GM21619 (cell line): ENCODE results near the gene TRAF3IP1.

Source experiments
- ATAC-seq: cut with Tn5 transposase; IDR thresholded peaks from one replicate; pipeline ENCODE4 v1.9.1; 2021; ENCODE audit not compliant: unreplicated experiment

TRAF3IP1 gene

DNA sequence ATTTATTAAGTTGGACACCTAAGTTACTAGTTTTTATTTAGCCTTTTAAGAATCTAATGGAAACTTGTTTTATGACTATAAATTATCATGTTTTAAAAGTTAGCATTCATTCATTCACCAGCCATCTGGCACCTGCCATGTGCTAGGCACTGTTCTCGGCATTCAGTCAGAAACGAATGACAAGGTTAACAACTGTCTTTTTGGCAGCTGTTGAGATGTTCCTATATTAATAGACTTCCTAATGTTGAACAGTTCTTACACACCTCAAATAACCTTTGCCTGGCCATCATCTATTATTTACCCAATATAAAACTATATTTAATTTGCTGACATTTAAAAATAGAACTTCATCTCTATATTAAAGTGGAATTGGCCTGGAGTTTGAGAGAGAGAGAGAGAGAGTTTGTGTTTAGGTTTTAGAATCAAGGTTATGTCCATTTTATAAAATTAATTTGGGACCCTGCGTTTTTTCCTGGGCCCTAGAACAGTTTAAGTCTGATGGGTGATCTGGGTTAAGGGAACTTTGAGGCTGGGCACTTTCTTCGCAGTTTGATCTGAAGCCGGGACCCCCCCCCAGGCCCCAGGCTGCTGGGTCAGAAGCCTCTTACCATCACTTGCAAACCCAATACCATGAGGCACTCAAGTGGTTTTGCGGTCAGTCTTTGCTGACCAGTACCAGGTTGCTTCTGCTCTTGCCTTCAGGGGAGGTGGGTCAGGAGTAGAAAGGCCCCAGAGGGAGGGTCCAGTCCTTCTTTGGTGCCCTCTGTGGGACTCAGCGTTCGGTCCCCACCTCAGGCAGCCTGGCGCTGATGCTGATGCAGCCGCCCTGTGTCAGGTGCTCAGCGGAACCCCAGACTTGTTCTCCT lies 58.1 kb downstream of the TRAF3IP1 start:
- no peak for ATAC-seq

DNA sequence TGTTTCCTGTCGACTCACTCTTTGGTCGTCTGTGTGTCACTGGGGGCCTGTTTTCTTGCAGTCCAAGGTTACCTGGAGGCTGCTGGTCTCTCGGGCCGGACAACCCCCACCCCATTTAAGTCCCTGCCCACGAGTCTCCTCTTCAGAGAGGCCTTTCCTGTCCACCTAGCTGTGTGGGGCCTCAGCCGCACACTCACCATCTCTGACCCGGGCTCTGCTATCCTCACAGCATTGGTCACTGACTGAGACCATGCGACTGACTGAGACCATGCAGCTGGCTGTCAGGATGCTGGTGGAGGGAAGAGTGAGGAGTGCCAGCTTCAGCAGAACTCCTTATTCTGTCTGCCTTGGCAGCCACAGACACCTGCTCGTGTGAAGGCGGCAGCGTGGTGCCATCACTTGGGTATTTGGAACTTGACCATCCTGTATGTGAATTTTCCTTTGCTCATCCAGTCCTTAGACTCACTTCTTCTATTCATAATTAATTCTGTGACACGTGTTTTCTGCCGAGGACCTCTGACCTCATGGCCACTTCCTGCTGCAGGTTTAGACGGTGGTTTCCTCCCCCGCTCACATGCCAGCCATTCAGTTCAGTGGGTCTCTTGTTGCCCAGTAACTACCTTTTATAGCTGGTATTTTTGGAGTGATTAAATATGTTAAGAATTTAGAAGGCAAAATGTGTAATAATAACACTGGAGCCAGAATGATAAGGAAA lies 58.9 kb downstream of the TRAF3IP1 start:
- ATAC-seq: no peak

DNA sequence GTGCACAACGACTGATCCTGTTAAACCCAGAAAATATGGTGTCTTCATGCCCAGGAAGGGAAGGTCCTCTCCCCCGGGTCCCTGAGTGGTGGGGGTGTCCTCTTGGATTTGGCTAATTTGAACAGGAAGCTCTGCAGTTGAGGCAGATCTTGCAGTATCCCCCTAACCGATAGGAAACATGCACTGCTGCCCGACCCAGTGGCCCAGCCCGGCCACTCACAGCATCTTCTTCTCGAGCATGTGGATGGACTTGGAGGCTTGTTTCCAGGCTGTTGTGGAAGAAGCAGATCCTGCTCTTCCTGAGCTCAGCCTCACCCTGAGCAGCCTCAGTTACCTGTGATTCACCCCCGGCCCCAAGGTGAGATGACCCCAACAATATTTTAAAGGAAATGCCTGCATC lies 60.0 kb downstream of the TRAF3IP1 start:
- no peak for ATAC-seq

DNA sequence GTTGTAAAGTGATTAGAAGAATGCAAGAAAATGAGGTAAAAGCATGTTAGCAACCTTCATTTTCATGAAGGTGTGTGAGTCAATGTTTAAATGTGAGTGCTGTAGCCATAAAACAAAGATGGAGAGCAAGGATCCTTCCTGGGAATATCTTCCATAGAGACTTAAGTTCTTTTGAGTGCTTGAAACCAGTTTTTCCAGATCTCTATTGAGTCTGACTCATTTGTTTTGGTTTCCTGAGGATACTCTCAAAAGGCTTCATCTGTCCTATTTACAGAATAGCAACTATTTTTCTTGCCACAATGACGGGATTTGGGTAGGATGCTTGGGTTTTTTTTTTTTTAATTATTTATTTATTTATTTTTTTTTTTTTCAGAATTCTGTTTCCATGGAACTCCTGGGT lies 60.5 kb downstream of the TRAF3IP1 start:
- no peak for ATAC-seq

DNA sequence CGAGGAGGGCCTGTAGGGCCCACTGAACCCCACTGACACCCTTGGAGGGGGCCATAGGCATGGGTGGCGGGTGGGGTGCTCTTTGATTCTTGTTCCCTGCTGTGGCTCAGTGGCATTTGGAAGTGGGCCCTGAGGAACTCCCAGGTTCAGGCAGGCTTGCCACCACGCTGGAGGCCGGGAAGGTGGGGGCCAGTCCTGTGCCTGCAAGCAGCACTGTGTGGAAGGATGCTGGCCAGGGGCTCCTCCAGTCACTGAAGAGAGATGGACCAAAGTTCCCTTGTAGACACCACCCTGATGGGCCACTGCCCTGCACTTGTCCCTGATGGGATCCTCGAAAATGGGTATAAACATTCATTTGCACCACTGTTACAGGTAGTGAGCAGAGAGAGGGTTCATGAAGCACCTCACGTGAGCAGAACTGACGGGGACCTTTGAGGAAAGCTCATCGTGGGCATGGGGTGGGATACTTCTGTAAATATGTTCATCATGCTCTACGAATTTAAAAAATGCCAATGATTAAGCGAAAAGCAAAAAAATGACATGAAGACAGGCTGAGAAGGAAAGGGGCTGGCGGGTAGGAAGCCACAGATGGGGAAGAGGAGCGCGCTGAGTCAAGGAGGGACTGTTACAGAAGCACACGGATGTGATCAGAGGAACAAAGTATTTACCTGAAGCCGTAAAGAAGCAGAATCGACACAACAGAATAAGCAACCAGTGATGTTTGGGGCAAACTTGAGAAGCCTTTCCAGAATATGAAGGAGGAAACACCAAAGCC lies 61.2 kb downstream of the TRAF3IP1 start:
- no peak for ATAC-seq

DNA sequence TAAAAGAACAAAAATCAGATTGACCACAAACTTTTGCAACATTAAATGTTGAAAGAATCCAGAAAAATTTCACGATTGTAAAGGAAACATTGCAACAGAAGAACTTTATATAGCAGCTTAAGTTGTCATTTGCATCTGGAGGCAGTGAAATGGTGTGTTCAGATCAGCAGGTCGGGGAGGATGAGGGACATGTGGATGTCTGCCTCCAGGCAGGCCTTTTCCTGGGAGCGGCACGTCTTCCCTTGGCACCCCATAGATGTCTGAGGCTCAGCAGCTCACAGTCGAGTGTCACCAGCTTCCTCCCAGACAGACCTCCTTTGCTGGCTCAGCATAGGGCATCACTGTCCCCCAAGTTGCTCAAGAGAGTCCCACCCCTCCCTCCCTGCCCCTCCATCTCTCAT lies 62.1 kb downstream of the TRAF3IP1 start:
- no peak for ATAC-seq

DNA sequence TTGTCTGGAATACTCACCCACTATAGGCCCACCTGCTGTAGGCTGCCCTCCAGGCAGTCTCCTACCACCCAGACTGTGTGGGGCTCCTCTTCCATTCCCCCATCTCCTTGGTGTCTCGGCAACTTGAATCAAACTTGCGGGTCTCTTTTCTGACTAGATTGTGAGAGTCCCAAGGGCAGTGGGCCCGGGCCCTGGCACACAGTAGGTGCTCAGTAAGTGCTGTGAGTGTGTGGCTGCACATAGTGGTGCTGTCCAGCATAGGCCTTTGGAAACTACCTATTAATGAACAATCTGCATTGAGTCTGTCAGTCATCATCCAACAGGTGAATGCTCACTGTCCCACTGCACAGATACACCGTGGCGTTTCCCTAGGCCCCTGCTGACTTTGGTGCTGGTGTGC lies 62.8 kb downstream of the TRAF3IP1 start:
- no peak for ATAC-seq

DNA sequence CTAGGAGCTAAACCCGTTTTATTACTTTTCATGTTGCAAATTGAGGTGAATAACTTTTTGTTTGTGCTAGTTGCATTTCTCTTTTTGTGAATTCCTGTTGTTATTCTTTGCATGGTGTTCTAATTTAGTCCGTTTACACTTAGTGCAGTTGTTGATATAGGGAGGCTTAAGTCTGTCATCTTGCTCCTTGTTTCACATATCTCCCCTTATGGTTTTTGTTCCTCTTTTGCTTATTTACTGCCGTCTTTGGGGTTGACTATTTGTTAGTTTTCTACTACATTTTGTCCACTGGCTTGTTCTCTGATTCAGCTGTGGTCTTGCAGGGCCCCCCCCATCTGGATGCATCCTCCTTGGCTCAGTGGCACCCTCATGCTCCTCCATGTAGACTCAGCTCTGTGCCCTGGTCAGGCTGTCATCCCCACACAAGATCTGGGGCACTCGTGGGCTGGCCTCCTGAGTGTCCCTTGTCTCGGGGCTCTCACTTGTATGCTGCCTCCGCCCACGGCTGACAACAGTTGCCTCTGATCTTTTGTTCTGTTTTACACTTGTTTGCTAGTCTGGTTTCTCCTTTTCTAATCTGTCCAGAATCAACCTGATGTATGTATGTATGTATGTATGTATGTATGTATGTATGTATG lies 63.5 kb downstream of the TRAF3IP1 start:
- no peak for ATAC-seq

DNA sequence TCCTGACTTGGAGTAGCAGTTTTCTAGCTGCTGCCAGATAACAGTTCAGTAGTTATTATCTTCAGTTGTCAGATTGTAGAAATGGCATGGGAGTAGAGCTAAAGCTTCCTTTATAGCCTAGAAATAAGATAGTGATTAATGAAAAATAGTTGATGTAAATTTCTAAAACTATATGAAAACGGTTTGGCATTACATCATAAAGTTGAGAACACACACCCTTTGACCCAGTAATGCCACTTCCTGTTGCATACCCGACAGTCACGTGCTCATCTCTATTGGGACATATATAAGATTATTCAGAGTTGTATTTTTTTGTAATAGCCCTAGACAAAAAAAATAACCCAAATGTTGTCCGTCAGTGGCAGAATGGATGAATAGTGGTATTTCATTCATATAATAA lies 67.0 kb downstream of the TRAF3IP1 start:
- ATAC-seq: no peak

DNA sequence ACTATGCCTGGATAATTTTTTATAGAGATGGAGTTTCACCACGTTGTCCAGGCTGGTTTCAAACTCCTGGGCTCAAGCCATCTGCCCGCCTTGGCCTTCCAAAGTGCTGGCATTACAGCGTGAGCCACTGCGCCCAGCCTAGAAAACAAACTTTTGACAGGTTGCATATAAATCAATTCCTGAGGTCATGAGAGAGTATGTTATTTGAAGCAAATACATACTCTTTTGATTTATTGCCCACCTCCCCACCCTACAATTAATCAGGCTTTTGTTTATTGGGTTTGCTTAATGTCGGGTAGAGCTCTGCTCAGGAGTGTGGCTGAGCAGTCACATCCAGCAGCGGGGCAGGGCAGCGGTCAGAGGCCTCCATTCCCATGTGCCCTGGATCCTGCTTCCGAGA lies 68.5 kb downstream of the TRAF3IP1 start:
- no peak for ATAC-seq

DNA sequence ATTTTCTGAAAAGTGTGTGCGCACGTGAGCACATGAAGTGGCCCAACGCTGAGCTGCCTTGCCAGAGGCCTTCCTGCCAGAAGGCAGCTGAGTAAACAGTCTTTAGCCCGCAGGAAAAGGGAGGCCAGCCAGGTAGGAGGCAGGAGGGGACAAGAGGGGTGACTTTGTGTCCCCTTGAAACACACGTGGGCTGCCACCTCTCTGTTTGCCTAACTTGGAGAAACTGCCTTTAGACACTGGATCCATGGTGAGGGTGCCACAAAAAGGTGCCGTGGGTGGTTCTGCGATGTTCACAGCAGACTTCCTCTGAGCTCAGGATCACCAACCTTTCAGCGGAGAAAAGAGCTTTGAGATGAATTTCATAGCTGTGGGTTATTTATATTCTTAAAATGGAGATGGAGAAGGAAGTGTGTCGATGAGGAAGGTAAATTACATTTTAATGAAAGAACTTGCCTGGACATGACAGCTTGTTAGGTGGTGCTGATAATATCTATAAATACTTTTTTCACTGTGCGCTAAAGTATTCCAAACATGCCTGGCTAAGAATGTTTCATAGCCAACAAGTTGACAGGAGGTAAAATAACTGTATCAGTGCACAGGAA lies 69.8 kb downstream of the TRAF3IP1 start:
- ATAC-seq: no peak

DNA sequence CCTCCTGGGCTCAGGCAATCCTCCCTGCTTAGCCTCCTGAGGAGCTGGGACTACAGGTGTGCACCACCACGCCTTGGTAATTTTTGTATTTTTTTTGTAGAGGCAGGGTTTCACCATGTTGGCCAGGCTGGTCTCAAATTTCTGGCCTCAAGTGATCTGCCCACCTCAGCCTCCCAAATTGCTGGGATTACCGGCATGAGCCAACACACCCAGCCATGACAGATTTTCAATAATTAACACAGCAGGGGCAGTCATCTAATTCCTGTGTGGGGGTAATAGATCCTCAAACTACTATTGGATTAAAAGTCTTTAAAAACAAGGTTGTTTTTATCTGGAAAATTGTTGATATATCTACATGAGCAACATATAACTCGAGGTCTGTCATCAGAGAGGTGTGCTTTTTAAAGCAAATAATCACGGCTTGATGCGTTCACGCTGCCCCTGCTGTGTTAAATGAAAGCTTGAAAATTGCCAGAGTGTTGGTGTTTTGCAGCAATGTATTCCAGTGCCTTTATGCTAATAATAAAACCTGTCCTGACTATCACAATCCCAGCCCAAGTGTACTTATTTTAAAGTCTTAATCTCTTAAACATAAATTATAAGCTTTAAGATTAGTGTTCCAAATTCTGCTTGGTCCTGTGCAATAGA lies 70.8 kb downstream of the TRAF3IP1 start:
- no peak for ATAC-seq

DNA sequence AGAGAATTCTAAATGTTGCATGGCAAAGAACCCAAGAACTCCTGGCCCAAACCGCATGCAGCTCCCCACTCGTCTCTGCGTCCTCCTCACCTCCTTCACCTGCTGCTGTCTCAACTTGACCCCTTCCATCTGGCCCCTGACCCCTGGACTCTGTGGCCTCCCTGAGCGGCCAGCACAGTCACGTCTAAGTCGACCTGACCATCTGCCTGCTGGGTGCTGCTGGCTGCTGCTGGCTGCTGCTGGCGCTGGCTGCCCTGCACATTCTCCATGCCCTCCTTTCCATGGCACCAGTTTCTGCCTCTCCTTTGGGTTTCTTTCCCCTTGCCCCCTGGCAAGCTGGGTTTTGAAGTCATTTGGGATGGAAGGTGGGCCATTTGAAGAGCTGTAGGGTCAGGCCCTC lies 76.3 kb downstream of the TRAF3IP1 start:
- ATAC-seq: no peak

DNA sequence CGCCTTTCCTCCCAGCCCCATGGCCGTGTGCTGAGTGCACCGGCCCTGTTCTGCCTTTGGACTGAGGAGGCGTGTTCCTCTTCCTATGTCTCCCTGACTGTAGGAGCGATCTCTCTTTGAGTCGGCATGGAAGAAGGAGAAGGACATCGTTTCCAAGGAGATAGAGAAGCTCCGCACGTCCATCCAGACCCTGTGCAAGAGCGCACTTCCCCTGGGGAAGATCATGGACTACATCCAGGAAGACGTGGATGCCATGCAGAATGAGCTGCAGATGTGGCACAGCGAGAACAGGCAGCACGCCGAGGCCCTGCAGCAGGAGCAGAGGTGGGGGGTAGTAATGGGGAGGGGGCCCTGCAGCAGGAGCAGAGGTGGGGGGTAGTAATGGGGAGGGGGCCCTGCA lies 77.0 kb downstream of the TRAF3IP1 start:
- ATAC-seq: no peak

DNA sequence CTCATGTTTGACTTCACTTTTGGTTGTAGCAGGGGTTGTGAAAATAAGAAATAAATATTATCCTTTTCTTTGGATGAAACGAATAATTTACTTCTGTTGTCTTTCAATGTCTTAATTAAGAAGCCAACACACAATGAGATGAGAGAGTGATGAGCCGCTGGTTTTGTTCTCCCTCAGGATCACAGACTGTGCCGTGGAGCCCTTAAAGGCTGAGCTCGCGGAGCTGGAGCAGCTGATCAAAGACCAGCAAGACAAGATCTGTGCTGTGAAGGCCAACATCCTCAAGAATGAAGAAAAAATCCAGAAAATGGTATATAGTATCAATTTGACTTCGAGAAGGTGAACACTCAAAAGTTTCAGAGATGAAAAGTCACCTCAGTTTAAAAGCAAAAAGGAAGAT lies 78.3 kb downstream of the TRAF3IP1 start:
- ATAC-seq: no peak

DNA sequence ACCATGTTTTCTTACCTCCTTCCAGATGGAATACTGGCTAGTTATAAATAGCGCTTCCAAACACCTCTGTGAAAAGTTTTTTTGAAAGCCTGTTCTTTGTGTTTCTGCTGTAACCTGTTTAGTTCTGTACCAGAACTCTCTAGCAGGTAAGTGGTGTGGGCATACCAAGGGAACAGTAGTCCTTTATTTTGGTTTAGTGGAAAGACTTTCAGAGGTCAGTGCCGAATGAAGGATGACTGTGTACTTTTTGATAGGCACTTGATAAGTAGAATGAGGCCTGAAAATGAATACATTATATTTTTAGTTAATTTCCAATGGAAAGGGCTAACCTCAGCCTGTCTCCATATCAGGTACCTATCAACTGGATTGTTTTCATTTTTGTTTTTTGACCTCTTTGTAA lies 78.8 kb downstream of the TRAF3IP1 start:
- ATAC-seq: no peak

DNA sequence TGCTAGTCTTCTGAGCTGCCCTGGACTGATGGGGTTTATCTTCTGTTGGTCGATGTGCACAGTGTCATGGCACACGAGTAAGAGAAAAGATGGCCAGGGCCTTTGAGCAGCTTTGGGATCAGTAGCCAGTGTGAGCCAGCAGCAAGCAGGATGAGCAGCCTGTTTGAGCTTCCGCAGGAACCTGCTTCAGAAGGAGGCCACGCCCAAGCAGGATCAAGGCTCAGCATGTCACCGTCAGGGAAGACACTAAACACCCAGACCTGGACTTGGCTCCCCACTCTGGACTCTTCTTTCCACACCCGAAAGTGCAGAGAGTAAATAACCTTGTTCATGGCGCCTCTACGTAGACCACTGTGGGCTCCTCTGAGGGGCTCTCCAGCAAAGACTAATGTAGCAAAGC lies 81.2 kb downstream of the TRAF3IP1 start:
- no peak for ATAC-seq

DNA sequence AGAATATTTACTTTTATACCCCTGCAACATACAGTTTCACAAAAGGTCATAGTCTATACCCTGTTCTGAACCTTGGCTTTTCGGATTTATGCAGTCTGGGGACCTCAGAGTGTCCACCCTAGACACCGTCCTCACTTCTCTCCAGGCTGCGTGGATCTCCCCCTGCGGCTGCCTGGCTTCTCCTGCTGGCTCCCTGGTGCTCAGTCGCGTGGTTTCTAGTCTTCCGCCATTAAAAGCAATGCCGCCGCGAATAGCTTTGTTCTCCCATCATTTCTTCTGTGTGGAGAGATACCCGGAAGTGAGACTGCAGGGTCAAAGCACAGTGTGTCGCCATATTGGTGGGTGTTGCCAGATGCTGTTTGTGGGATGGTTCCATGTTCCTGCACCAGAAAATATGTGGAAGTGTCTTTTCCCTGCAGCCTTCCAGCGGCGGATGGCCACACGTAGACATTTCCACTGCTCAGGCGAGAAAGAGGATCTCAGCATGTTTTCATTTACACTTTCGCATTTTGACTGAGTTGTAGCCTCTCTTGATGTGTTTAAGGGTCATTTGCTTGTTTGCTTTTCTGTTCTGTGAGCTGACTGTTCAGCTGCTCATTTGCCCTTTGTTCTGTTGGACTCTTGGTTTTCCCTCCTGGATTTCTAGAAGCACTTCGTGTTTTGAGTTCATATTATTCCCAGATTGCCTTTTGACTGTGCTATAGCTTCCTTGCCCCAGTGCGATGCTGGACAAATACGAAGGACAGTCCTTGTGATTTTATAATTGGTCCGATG lies 83.5 kb downstream of the TRAF3IP1 start:
- ATAC-seq: no peak

DNA sequence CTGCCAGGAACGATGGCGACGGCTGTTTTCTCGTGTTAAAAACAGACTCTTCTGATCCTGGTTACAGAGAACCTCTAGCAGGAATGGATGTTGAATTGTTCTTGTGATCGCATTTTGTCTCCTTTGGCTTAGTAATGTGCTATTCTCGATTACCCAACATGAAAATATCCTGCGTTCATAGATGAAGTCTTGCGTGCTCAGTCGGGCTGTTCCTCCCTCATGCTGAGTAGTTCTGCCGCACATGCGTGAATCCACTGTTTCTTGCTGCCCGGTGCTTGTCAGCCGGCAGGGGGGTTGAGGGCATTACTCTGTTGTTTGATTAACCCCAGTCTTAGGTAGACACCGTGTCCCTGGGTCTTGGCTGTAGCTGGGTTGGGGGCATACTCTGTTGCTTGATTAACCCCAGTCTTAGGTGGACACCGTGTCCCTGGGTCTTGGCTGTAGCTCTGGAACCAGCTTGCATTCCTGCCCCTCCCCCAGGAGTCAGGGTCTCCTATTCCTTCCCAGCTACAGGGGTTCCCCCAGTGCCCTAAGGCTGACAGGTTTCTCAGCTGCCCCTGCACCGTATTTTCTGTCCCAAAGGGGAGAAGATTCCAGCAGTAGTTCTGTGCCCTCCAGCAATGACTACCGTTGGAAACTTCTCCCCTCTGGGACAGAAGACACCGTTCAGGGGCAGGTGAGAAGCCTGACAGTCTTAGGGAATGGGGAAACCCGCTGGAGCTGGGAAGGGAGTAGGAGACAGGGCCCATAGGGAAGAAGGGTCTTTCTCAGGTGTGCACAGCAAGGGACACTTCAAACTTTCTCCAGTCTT lies 84.3 kb downstream of the TRAF3IP1 start:
- no peak for ATAC-seq
